ENCODE results near the gene CPE. TPM values are rescaled to one million over a fixed set of nuclear protein-coding genes. Genes with fewer than 3 reads are reported as not detected.

Gene CPE
- 1.5 to 2.6 TPM (median 1.7 TPM) in 5 replicates for total RNA-seq (2022; extraction: Qiagen RNA extraction)

DNA sequence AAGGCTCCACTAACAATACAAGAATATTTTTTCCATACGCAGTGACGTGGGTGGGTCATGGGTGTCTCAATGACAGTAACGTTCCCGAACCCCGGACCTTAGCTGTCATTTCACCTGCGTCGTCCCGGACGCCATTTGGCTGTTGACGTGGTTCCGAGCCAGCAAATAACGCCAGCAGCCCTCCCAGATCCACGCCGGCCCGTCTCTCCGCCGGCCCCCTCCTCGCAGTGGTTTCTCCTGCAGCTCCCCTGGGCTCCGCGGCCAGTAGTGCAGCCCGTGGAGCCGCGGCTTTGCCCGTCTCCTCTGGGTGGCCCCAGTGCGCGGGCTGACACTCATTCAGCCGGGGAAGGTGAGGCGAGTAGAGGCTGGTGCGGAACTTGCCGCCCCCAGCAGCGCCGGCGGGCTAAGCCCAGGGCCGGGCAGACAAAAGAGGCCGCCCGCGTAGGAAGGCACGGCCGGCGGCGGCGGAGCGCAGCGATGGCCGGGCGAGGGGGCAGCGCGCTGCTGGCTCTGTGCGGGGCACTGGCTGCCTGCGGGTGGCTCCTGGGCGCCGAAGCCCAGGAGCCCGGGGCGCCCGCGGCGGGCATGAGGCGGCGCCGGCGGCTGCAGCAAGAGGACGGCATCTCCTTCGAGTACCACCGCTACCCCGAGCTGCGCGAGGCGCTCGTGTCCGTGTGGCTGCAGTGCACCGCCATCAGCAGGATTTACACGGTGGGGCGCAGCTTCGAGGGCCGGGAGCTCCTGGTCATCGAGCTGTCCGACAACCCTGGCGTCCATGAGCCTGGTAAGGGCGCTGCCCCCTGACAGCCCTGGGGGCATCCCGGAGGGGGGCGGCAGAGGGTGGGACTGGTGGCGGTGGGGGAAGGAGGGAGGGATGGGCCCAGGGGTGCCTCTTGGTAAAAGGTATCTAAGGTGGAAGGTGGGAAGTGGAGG lies at the start of gene CPE:
Gene CPE (plus strand): TSS at position 264 of the 933 bp plus-strand sequence. CDS start 214 bp downstream, at position 478.

Other genes starting within 250 kb of the CPE start
- gene KLHL2, start 171.4 kb upstream of the CPE start, total RNA-seq (2022; extraction: Qiagen RNA extraction) = 11.1 to 16.6 TPM (median 16.1 TPM) in 5 replicates
- 16.5 to 22.2 TPM (median 20.3 TPM) in 5 replicates for gene MSMO1, start 51.3 kb upstream of the CPE start, total RNA-seq (2022; extraction: Qiagen RNA extraction)

Measured in A549 treated with Mapracorat at 1 μM for 4 hours (cell line).